Measurements from ENCODE around the gene NCF1. TPM values are rescaled to one million over a fixed set of nuclear protein-coding genes. Genes with fewer than 3 reads are reported as not detected.
"Not testable (repeated sequence)": the region's sequence is repeated elsewhere in the genome, so short reads cannot be mapped to it uniquely, and the experiment has no call there.

Gene NCF1
- total RNA-seq, 1 donor from 2014 or later: 50.8 TPM

DNA sequence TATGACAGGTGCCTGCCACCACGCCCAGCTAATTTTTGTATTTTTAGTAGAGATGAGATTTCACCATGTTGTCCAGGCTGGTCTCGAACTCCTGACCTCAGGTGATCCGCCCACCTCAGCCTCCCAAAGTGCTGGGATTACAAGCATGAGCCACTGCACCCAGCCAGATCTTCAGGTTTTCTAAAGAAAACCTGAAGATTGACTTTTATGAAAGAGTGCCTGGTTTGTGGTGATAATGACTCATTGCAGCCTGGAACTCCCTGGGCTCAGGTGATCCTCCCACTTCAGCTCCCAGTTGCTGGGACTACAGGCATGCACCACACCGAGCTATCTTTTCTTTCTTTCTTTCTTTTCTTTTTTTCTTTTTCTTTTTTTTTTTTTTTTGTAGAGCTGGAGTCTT is 24.8 kb downstream of the NCF1 start:
- DNase-seq; H3K27ac ChIP-seq; H3K9me3 ChIP-seq; H3K27me3 ChIP-seq (ENCODE audit: low read depth); H3K36me3 ChIP-seq; H3K4me3 ChIP-seq; intact Hi-C loops (cut with DNase I); ATAC-seq; H3K4me1 ChIP-seq: not testable (repeated sequence)

DNA sequence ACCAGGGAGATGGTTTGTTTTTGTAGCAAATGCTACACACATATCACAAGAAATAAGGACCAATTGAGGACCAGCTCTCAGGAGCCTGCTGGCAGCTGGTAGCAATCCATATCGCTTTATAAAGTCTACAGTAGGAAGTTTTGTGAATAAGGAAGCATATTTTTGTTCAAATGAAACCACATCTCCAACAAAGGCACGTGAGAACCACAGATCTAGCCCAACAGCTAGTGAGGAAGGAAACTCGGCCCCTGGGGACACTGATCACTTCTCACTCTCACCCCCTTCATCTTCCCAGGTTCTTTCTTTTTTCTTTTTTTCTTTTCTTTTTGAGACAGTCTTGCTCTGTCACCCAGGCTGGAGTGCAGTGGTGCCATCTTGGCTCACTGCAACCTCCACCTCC is 42.1 kb downstream of the NCF1 start:
- ATAC-seq; H3K36me3 ChIP-seq; H3K4me3 ChIP-seq; H3K27me3 ChIP-seq (ENCODE audit: low read depth); intact Hi-C loops (cut with DNase I); H3K27ac ChIP-seq; H3K4me1 ChIP-seq; H3K9me3 ChIP-seq; DNase-seq: not testable (repeated sequence)

DNA sequence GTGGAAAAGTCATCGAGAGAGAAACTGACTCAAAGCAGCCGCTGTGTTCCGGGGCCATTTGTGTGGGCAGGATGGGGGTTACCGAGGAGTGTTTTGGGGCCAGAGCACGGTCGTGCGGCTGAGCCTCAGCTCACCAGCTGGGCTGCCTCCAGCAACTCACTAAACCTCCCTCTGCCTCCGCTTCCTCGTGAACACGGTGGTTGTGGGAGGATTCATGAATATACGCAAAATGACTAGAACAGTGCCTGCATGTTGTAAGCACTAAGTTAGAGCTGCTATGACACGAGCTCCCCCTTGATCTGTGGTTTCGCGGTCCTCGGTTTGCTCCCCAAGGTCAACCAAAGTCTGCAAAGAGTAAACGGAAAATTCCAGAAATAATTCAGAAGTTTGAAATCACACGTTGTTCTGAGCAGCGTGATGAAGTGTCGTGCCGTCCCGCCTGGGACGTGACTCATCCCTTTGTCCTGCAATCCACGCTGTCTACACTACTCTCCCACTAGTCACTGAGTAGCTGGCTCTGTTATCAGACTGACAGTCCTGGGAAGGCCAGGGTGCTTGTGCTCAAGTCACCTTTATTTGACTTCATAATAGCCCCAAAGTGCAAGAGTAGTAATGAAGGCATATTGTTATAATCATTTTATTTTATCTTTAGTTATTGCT is 46.5 kb downstream of the NCF1 start:
- peak; percentile 36 to 78 for ATAC-seq
- intact Hi-C loops (cut with DNase I); H3K4me3 ChIP-seq; H3K36me3 ChIP-seq; DNase-seq; H3K27ac ChIP-seq; H3K27me3 ChIP-seq (ENCODE audit: low read depth); H3K4me1 ChIP-seq; H3K9me3 ChIP-seq: not testable (repeated sequence)

DNA sequence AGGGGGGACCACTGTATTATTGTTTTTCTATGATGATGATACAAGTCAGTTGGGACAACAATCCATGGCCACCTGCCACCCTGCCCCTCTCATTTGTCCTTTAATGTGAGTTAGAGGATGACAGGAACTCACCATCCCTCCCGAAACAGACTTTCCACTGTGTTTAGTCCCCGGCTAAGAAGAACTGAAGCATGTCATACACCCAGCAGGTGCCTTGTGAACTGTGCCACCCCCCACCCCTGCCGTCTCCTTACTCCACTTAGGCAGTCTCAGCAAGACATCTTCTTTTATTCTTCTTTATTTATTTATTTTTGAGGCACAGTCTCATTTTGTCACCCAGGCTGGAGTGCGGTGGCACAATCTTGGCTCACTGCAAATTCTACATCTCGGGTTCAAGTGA is 47.4 kb downstream of the NCF1 start:
- H3K36me3 ChIP-seq; intact Hi-C loops (cut with DNase I); H3K9me3 ChIP-seq; H3K4me1 ChIP-seq; H3K27me3 ChIP-seq (ENCODE audit: low read depth); ATAC-seq; DNase-seq; H3K4me3 ChIP-seq; H3K27ac ChIP-seq: not testable (repeated sequence)

DNA sequence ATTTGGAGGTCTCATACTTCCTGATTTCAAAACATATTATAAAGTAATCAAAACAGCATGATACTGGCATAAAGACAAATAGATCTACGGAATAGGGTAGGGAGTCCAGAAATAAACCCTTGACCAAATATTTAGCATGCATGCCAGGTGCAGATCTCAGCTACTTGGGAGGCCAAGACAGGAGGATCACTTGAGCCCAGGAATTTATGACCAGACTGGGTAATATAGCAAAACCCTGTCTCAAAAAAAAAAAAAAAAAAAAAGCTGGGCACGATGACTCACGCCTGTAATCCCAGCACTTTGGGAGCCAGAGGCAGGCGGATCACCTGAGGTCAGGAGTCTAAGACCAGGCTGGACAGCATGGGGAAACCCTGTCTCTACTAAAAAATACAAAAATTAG is 56.1 kb downstream of the NCF1 start:
- intact Hi-C loops (cut with DNase I); H3K4me1 ChIP-seq; DNase-seq; H3K27ac ChIP-seq; H3K27me3 ChIP-seq (ENCODE audit: low read depth); H3K36me3 ChIP-seq; H3K9me3 ChIP-seq; H3K4me3 ChIP-seq: not testable (repeated sequence)
- ATAC-seq: peak; percentile 34 to 62

DNA sequence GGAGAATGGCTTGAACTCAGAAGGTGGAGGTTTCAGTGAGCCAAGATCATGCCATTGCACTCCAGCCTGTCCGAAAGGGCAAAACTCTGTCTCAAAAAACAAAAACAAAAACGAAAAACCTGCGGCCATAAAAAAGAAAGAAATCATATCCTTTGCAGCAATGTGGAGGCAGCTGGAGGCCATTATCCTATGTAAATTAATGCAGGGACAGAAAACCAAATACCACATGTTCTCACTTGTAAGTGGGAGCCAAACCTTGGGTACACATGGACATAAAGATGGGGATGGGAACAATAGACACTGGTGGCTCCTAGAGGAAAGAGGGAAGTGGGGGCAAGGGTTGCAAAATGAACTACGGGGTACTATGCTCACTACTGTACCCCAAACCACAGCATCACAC is 56.6 kb downstream of the NCF1 start:
- H3K36me3 ChIP-seq; intact Hi-C loops (cut with DNase I); H3K4me1 ChIP-seq; H3K27me3 ChIP-seq (ENCODE audit: low read depth); DNase-seq; H3K9me3 ChIP-seq; H3K4me3 ChIP-seq; H3K27ac ChIP-seq; ATAC-seq: not testable (repeated sequence)

Other genes starting within 250 kb of the NCF1 start
- gene GTF2I, start 116.3 kb upstream of the NCF1 start, total RNA-seq: 214 TPM
- gene GTF2IRD2, start 77.6 kb downstream of the NCF1 start, total RNA-seq: 19.0 TPM
- 9.0 TPM for gene CASTOR2, start 190.7 kb downstream of the NCF1 start, total RNA-seq

All from lower lobe of right lung (tissue), 2 donors.